ENCODE data around the gene ZNF180. TPM values are rescaled to one million over a fixed set of nuclear protein-coding genes. Genes with fewer than 3 reads are reported as not detected.

ZNF180 gene
- total and polyA plus RNA-seq, 2 experiments from 2014 or later = 3.1 to 25.4 TPM

DNA sequence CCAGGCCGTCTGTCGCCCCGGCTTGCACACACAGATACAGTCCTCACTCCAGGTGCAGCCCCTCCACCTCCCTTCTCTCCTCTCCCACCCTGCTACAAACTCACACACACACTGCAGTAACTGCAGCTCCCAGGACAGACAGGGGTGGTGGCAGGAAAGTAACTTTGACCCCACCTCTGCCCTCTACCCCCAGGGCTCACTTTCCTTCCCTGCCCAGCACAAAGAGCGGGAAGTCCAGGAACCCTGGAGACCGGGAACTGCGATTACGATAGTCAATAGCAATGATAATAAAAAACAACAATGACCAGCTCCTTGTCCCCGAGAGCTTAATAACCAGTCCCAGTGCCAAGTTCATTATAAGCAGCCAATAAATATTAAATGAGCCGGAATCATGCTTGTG is 29.2 kb upstream of the ZNF180 start, which contains the start of gene CEACAM20:
Gene CEACAM20 (minus strand): TSS at position 140 of the 400 bp plus-strand sequence. CDS start 166 bp downstream, outside the sequence.
- Histone ChIP-seq H3K9me2 (replicated peaks; ENCODE audit: insufficient read depth) (no peaks in the 10 kb centered on the region), H3K36me3 (replicated peaks; ENCODE audit: insufficient read depth, low read depth) (no peaks in the 10 kb centered on the region), H3K4me3 (no peak within 1 kb of the TSS), H3K27ac (no peak within 1 kb of the TSS), H3K79me2 (no peaks in the 10 kb centered on the region), H3K9me3 (ENCODE audit: low read depth) (no peaks in the 10 kb centered on the region), H2AFZ (no peak within 1 kb of the TSS), H3K4me1 (ENCODE audit: insufficient read depth) (no peaks in the 10 kb centered on the region), H4K20me1 (ENCODE audit: insufficient read depth, poor library complexity, severe bottlenecking) (no peaks in the 10 kb centered on the region), H3K27me3 (no peaks in the 10 kb centered on the region), H3K4me2 (no peak within 1 kb of the TSS)
- WGBS (ENCODE audit: low lambda C conversion rate, missing lambda C conversion rate) = 86% methylated on average over 9 of the region's 9 CpGs
- TF ChIP-seq, protein P1, sequence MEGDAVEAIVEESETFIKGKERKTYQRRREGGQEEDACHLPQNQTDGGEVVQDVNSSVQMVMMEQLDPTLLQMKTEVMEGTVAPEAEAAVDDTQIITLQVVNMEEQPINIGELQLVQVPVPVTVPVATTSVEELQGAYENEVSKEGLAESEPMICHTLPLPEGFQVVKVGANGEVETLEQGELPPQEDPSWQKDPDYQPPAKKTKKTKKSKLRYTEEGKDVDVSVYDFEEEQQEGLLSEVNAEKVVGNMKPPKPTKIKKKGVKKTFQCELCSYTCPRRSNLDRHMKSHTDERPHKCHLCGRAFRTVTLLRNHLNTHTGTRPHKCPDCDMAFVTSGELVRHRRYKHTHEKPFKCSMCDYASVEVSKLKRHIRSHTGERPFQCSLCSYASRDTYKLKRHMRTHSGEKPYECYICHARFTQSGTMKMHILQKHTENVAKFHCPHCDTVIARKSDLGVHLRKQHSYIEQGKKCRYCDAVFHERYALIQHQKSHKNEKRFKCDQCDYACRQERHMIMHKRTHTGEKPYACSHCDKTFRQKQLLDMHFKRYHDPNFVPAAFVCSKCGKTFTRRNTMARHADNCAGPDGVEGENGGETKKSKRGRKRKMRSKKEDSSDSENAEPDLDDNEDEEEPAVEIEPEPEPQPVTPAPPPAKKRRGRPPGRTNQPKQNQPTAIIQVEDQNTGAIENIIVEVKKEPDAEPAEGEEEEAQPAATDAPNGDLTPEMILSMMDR (IDR thresholded peaks at IDR 0.05; ENCODE audit: poor library complexity) = no peak
- no peak for TF ChIP-seq EZH2phosphoT487 (IDR thresholded peaks at IDR 0.05; ENCODE audit: low read depth, severe bottlenecking, unreplicated experiment)
- TF ChIP-seq EZH2 (IDR thresholded peaks at IDR 0.05; ENCODE audit: borderline replicate concordance) = no peak
- no peak for DNase-seq (ENCODE audit: low spot score)

DNA sequence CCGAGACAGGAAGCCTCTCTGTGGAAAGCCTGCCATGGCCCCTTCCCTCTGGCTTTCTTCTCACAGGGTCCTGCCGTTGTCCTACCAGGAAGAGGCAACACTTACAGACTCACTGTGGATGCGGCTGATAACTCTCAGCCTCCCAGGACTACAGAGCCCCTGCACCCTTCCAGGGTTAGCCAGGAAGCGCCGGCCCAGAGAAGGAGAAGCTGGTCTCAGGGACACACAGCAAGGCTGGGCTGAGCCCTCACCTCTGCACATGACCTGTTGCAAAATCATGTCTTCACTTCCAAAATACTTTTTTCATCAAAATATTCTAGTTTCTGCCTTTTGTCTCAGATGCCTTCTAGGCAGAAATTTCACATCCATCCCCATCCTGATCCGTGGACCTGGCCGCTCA is 27.2 kb upstream of the ZNF180 start:
- H3K27me3 ChIP-seq = no peaks in the 10 kb centered on the region
- no peaks in the 10 kb centered on the region for H4K20me1 ChIP-seq (ENCODE audit: insufficient read depth, poor library complexity, severe bottlenecking)
- no peaks in the 10 kb centered on the region for H3K9me3 ChIP-seq (ENCODE audit: low read depth)
- 87% methylated on average over 7 of the region's 7 CpGs for WGBS (ENCODE audit: low lambda C conversion rate, missing lambda C conversion rate)
- DNase-seq (ENCODE audit: low spot score) = no peak
- TF ChIP-seq, protein P1 (IDR thresholded peaks at IDR 0.05; ENCODE audit: poor library complexity) = no peak
- H2AFZ ChIP-seq = no peak overlapping the region
- H3K4me2 ChIP-seq = no peak overlapping the region
- no peak overlapping the region for H3K4me3 ChIP-seq
- H3K9me2 ChIP-seq (replicated peaks; ENCODE audit: insufficient read depth) = no peaks in the 10 kb centered on the region
- H3K4me1 ChIP-seq (ENCODE audit: insufficient read depth) = no peaks in the 10 kb centered on the region
- no peaks in the 10 kb centered on the region for H3K36me3 ChIP-seq (replicated peaks; ENCODE audit: insufficient read depth, low read depth)
- H3K27ac ChIP-seq = no peak overlapping the region
- no peaks in the 10 kb centered on the region for H3K79me2 ChIP-seq

DNA sequence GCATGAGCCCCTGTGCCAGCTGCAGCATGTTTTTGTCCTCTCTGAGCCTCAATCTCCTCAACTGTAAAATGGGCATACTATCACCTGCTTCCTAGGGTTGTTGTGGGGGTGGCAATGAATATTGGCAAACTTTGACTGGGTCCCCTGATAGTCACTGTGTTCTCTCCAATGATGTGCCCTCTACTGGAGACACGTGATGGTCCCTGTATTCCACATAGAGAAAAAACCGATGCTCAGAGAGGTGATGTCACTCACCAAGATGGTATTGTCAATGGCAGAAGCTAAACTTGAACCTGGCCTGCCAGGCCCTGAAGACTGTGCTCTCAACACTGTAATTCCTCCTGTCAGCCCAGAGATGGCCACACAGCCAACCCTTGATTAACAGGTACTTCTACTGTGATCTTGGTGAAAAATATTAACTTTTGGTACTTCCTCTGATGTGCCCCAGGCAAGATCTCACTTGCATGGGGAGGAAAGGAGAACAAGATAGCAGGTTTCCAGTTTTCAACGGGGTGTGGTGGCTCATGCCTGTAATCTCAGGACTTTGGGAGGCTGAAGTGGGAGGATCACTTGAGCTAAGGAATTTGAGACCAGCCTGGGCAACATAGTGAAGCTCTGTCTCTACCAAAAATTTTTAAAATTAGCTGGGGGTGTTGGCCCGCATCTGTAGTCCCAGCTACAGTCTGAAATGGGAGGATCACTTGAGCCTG is 25.6 kb upstream of the ZNF180 start:
- Histone ChIP-seq H3K4me3 (no peak overlapping the region), H3K4me2 (no peak overlapping the region), H4K20me1 (ENCODE audit: insufficient read depth, poor library complexity, severe bottlenecking) (no peaks in the 10 kb centered on the region), H3K27ac (no peak overlapping the region), H3K9me3 (ENCODE audit: low read depth) (no peaks in the 10 kb centered on the region), H3K9me2 (replicated peaks; ENCODE audit: insufficient read depth) (no peaks in the 10 kb centered on the region), H3K79me2 (no peaks in the 10 kb centered on the region), H3K4me1 (ENCODE audit: insufficient read depth) (no peaks in the 10 kb centered on the region), H3K36me3 (replicated peaks; ENCODE audit: insufficient read depth, low read depth) (no peaks in the 10 kb centered on the region), H2AFZ (no peak overlapping the region), H3K27me3 (no peaks in the 10 kb centered on the region)
- no peak for DNase-seq (ENCODE audit: low spot score)
- WGBS (ENCODE audit: low lambda C conversion rate, missing lambda C conversion rate) = 53% methylated on average over 4 of the region's 4 CpGs
- TF ChIP-seq, protein P1 (IDR thresholded peaks at IDR 0.05; ENCODE audit: poor library complexity) = no peak
- TF ChIP-seq EZH2 (IDR thresholded peaks at IDR 0.05; ENCODE audit: borderline replicate concordance) (no peak), EZH2phosphoT487 (IDR thresholded peaks at IDR 0.05; ENCODE audit: low read depth, severe bottlenecking, unreplicated experiment) (no peak)

All from hepatocyte (in vitro differentiated cells).